B cell (primary cell): ENCODE data around the gene UGT1A7. TPM values are rescaled to one million over a fixed set of nuclear protein-coding genes. Genes with fewer than 3 reads are reported as not detected.

Experiments
- ATAC-seq: fragments of 200-7000 bp; cut with Tn5 transposase; one replicate; pipeline ENCODE4 v1.10.0; 2021; ENCODE audit warnings: low read depth, mild to moderate bottlenecking, moderate number of reproducible peaks, moderate library complexity
- CTCF ChIA-PET: fragments of 350-600 bp; sonication (Branson Sonifier 250); formaldehyde crosslinking; loops from one replicate; lab custom pipeline; 2021; ENCODE audit warnings: antibody characterized with exemption, inconsistent platforms; lab: Charles Lee
- POLR2A ChIA-PET: fragments of 350-600 bp; sonication (Branson Sonifier 250); formaldehyde crosslinking; loops from one replicate; lab custom pipeline; 2021; ENCODE audit warnings: antibody characterized with exemption; lab: Charles Lee
- DNase-seq: peaks from one replicate; pipeline ENCODE4 v3.0.0; 2013
- H2AFZ ChIP-seq: 2 replicates; pipeline ENCODE4 v1.6.1; 2012; ENCODE audit warnings: mild to moderate bottlenecking, low read depth, low read length; ENCODE audit not compliant: insufficient read depth, poor library complexity, severe bottlenecking
- H3K27ac ChIP-seq, 2 donors: 1 replicate in 1 of 2; 2 replicates in 1 of 2; pipeline ENCODE4 v1.5.1; 2012 to 2013; ENCODE audit warnings: low read length in 2 of 2, mild to moderate bottlenecking in 2 of 2, moderate library complexity in 1 of 2
- H3K27me3 ChIP-seq, 4 experiments: fragments of 200-600 bp in 1 of 4; sonication (generic) in 1 of 4; replicated peaks in 1 of 4; 1 replicate in 2 of 4; 2 replicates in 2 of 4; pipeline versions ENCODE4 v1.6.1 to v1.7.0; 2013 to 2016; ENCODE audit warnings: low read length in 3 of 4, mild to moderate bottlenecking in 2 of 4, mixed read lengths in 1 of 4, moderate library complexity in 1 of 4; ENCODE audit not compliant: insufficient read depth in 4 of 4, control insufficient read depth in 3 of 4; ENCODE audit errors: control extremely low read depth in 1 of 4
- H3K36me3 ChIP-seq, 2 experiments: replicated peaks in 1 of 2; 1 replicate in 1 of 2; 2 replicates in 1 of 2; pipeline versions ENCODE4 v1.6.1 to v1.7.1; 2013; ENCODE audit warnings: low read length in 1 of 2; ENCODE audit not compliant: insufficient read depth in 2 of 2, control insufficient read depth in 1 of 2; ENCODE audit errors: control extremely low read depth in 1 of 2, extremely low read depth in 1 of 2
- H3K4me1 ChIP-seq, 2 donors: fragments of 200-600 bp in 1 of 2; sonication (generic) in 1 of 2; 1 replicate in 1 of 2; 2 replicates in 1 of 2; pipeline versions ENCODE4 v1.5.1 to v1.6.1; 2013 to 2017; ENCODE audit warnings: low read length in 2 of 2; ENCODE audit not compliant: control insufficient read depth in 2 of 2, insufficient read depth in 2 of 2
- H3K4me2 ChIP-seq: replicated peaks from 2 replicates; pipeline ENCODE3; 2012; ENCODE audit warnings: mild to moderate bottlenecking, low read depth, low read length; ENCODE audit not compliant: poor library complexity, severe bottlenecking
- H3K4me3 ChIP-seq, 5 experiments: fragments of 200-600 bp in 1 of 5; sonication (generic) in 1 of 5; 1 replicate in 3 of 5; 2 replicates in 2 of 5; pipeline versions ENCODE4 v1.5.1 to v1.7.0; 2011 to 2016; ENCODE audit warnings: low read length in 4 of 5, mild to moderate bottlenecking in 4 of 5, low read depth in 2 of 5, control low read depth in 1 of 5, moderate library complexity in 1 of 5; ENCODE audit not compliant: insufficient read depth in 1 of 5; ENCODE audit errors: control extremely low read depth in 1 of 5, extremely low read depth in 1 of 5
- H3K79me2 ChIP-seq: fragments of 200-600 bp; sonication (generic); one replicate; pipeline ENCODE4 v1.6.0; 2016; ENCODE audit warnings: low read length; ENCODE audit not compliant: control insufficient read depth, insufficient read depth
- H3K9ac ChIP-seq: fragments of 200-600 bp; sonication (generic); 2 replicates; pipeline ENCODE4 v1.6.1; 2017; ENCODE audit warnings: mild to moderate bottlenecking, low read length, moderate library complexity
- H3K9me3 ChIP-seq, 3 donors: one replicate each; pipeline versions ENCODE4 v1.6.1 to v1.7.1; 2013; ENCODE audit warnings: low read length in 2 of 3; ENCODE audit not compliant: control insufficient read depth in 2 of 3, insufficient read depth in 1 of 3; ENCODE audit errors: control extremely low read depth in 1 of 3
- H4K20me1 ChIP-seq: 2 replicates; pipeline ENCODE4 v1.6.0; 2012; ENCODE audit warnings: mild to moderate bottlenecking, low read length; ENCODE audit not compliant: insufficient read depth, control insufficient read depth, poor library complexity, severe bottlenecking
- H3K27ac Mint-ChIP-seq: one replicate; pipeline ENCODE4 v1.8.0; 2021; ENCODE audit warnings: mixed read lengths
- H3K27me3 Mint-ChIP-seq: one replicate; pipeline ENCODE4 v1.8.0; 2021; ENCODE audit warnings: mixed read lengths
- H3K4me1 Mint-ChIP-seq: one replicate; pipeline ENCODE4 v1.8.0; 2021; ENCODE audit warnings: mixed read lengths
- H3K4me3 Mint-ChIP-seq: one replicate; pipeline ENCODE4 v1.8.0; 2021; ENCODE audit warnings: mixed read lengths
- H3K9me3 Mint-ChIP-seq: one replicate; pipeline ENCODE4 v1.8.0; 2022; ENCODE audit warnings: mixed read lengths; ENCODE audit not compliant: insufficient read depth
- EZH2 ChIP-seq: IDR thresholded peaks from 2 replicates; pipeline ENCODE4 v1.6.1; 2012; ENCODE audit warnings: borderline replicate concordance, low read depth, mild to moderate bottlenecking, moderate library complexity, low read length; ENCODE audit not compliant: insufficient read depth, poor library complexity, severe bottlenecking
- WGBS: methylation state at CpG from one replicate; pipeline ENCODE4 v1.1.5; 2013; ENCODE audit warnings: missing lambda C conversion rate; ENCODE audit not compliant: insufficient coverage; 5-methylcytosine and 5-hydroxymethylcytosine counted together
- intact Hi-C: fragments of 100-400 bp; cut with micrococcal nuclease; formaldehyde crosslinking; loops from one replicate; pipeline ENCODE4 v1.10.0; 2022
- polyA plus RNA-seq: library from polyadenylated mRNA; depleted of rRNA; stranded (reverse); fragments of >200 nt; gene quantifications from 2 replicates; pipeline ENCODE4 v1.2.3, GENCODE V29; 2012
- total RNA-seq, 2 donors: library from RNA; stranded (reverse); fragments of 120-200 nt in 1 of 2; gene quantifications; 1 replicate in 1 of 2; 2 replicates in 1 of 2; pipeline versions ENCODE4 v1.2.3 to v1.2.4, GENCODE V29; 2013 to 2022
- TF ChIP-seq, protein P1 (sequence below): fragments of 200-600 bp; IDR thresholded peaks from one replicate; pipeline ENCODE4 v1.8.0; 2022; ENCODE audit warnings: antibody characterized with exemption, mild to moderate bottlenecking

UGT1A7 gene
- total and polyA plus RNA-seq, 2 donors (not counting 1 experiment from before 2014, with no cell fraction given), result not detected

DNA sequence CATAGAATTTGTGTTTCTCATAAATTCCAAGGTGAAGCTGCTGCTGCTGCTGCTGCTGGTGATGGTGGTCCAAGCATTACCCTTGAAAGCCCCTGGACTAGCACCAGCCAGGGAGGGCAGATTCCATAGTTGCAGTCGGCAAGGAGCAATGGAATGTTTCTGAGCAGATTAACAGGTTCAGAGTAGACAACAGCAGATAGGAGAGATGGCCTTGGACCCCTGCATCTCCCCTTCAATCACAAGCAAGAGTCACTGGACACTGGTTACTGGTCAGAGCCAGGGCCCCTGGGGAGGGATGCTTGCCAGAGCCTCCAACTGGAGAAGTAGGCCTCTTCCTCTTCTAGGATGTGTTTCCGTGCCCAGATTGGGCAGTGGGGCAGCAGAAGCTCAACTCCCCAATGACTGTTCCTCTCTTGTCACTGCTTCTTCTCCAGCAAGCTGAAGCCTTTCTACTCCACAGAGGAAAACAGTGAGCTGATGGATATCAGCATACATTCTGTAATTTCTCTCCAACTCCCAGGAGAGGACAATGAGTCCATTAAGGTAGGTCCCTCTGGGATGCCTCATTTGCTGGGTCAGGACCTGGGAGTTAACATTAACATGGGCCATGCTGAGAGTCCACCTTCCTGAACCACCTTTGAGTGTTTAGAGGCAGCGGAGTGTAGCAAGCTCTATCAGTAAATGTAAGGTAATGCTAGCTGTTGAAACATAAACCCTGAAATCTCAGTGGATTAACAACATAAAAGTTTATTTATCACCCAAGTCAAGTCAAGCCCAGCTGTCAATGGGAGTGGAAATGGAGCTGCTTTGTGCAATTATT lies 131.7 kb downstream of the UGT1A7 start:
- H3K4me3 ChIP-seq, result no peak overlapping the region
- H3K9me3 Mint-ChIP-seq, result no peaks in the 10 kb centered on the region
- no peaks in the 10 kb centered on the region for H4K20me1 ChIP-seq
- intact Hi-C loops, result no loop called here
- no peak for ATAC-seq
- ChIA-PET CTCF (no interaction called here), POLR2A (no interaction called here)
- no peak overlapping the region for H3K27ac ChIP-seq
- peaks cover 28% of the 10 kb centered on the region for H3K27me3 Mint-ChIP-seq
- peaks cover 0 to 9% (median 0%) of the 10 kb centered on the region in 4 experiments for H3K27me3 ChIP-seq
- peaks cover 0 to 6% (median 0%) of the 10 kb centered on the region in 3 donors for H3K9me3 ChIP-seq
- no peaks in the 10 kb centered on the region for H3K79me2 ChIP-seq
- no peak overlapping the region for H3K4me2 ChIP-seq
- no peak for DNase-seq
- no peaks in the 10 kb centered on the region for H3K4me1 Mint-ChIP-seq
- TF ChIP-seq EZH2, result no peak
- TF ChIP-seq, protein P1, sequence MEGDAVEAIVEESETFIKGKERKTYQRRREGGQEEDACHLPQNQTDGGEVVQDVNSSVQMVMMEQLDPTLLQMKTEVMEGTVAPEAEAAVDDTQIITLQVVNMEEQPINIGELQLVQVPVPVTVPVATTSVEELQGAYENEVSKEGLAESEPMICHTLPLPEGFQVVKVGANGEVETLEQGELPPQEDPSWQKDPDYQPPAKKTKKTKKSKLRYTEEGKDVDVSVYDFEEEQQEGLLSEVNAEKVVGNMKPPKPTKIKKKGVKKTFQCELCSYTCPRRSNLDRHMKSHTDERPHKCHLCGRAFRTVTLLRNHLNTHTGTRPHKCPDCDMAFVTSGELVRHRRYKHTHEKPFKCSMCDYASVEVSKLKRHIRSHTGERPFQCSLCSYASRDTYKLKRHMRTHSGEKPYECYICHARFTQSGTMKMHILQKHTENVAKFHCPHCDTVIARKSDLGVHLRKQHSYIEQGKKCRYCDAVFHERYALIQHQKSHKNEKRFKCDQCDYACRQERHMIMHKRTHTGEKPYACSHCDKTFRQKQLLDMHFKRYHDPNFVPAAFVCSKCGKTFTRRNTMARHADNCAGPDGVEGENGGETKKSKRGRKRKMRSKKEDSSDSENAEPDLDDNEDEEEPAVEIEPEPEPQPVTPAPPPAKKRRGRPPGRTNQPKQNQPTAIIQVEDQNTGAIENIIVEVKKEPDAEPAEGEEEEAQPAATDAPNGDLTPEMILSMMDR, result no peak
- H3K27ac Mint-ChIP-seq, result no peak overlapping the region
- no peak overlapping the region for H3K4me3 Mint-ChIP-seq
- no peak overlapping the region for H3K9ac ChIP-seq
- WGBS, result 91% methylated on average over 1 of the region's 3 CpGs
- no peaks in the 10 kb centered on the region for H3K4me1 ChIP-seq
- no peak overlapping the region for H2AFZ ChIP-seq
- H3K36me3 ChIP-seq, result no peaks in the 10 kb centered on the region

DNA sequence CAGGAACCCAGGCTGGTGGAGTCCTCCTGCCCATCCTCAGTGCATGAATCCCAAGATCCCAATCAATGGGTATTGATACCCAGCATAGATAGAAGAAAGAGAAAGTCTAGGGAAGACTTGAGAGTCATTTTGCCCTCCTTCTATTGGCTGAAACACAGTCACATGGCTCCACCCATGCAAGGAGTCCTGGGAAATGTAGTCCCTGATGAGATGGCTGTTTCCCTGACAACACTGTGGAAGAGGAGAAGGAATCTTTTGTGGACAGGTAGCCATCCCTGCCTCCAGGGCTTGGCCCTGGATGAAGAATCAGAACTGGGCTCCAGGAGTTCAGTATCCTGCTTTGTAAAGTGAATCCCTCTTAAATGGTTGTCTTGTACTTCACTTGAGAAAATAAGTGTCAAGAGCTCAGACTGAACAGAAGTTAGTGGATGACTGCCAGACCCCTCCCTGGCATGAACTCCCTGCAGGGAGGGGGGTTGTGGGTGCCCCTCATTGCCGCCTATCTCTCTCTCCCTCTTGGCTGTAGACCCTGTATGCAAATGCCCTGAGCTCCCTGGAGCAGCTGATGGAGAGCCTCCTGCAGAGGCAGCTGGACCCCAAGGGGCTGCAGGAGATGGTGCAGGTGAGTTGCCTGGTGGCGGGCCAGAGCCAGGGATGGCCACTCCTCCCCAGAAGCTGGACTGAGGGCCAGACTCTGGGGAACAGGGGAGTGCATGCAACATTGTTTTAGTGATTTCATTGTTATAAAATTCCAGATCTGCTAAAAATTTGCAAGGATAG lies 132.5 kb downstream of the UGT1A7 start:
- H4K20me1 ChIP-seq, result no peaks in the 10 kb centered on the region
- no peak overlapping the region for H3K4me2 ChIP-seq
- no peak overlapping the region for H2AFZ ChIP-seq
- DNase-seq (no peak), ATAC-seq (no peak)
- Mint-ChIP-seq H3K4me1 (no peaks in the 10 kb centered on the region), H3K4me3 (no peak overlapping the region), H3K27ac (no peak overlapping the region), H3K9me3 (no peaks in the 10 kb centered on the region), H3K27me3 (peaks cover 28% of the 10 kb centered on the region)
- H3K4me1 ChIP-seq, result no peaks in the 10 kb centered on the region
- H3K36me3 ChIP-seq, result no peaks in the 10 kb centered on the region
- intact Hi-C loops, result no loop called here
- H3K9ac ChIP-seq, result no peak overlapping the region
- H3K27me3 ChIP-seq, result peaks cover 0 to 6% (median 0%) of the 10 kb centered on the region in 4 experiments
- POLR2A ChIA-PET, result no interaction called here
- CTCF ChIA-PET, result no interaction called here
- no peak overlapping the region for H3K4me3 ChIP-seq
- H3K27ac ChIP-seq, result no peak overlapping the region
- WGBS, result 93% methylated on average over 2 of the region's 2 CpGs
- H3K9me3 ChIP-seq, result peaks cover 0 to 6% (median 0%) of the 10 kb centered on the region in 3 donors
- H3K79me2 ChIP-seq, result no peaks in the 10 kb centered on the region
- no peak for TF ChIP-seq EZH2
- TF ChIP-seq, protein P1, result no peak
